OCI-LY3 (cell line): ENCODE measurements around the gene TMEM213.

ENCODE experiments used
- H2AFZ ChIP-seq: fragments of 200-600, 300-600 bp; shearing (Covaris generic); 2 replicates; pipeline ENCODE4 v1.6.0; 2014; ENCODE audit warnings: antibody characterized with exemption, low read depth, low read length
- H3K27ac ChIP-seq: fragments of 200-600, 300-600 bp; sonication (generic); 2 replicates; pipeline ENCODE4 v1.5.1; 2014; ENCODE audit warnings: mild to moderate bottlenecking, low read length, moderate library complexity, mixed read lengths
- H3K27me3 ChIP-seq: fragments of 200-600, 300-600 bp; sonication (generic); 2 replicates; pipeline ENCODE4 v1.6.1; 2014; ENCODE audit warnings: low read depth, low read length, mixed read lengths
- H3K36me3 ChIP-seq: fragments of 200-600, 300-600 bp; sonication (generic); replicated peaks from 2 replicates; pipeline ENCODE3; 2014; ENCODE audit warnings: low read depth, low read length, mixed read lengths
- H3K4me1 ChIP-seq: fragments of 300-600, 200-600 bp; sonication (generic); 2 replicates; pipeline ENCODE4 v1.6.1; 2014; ENCODE audit warnings: low read length, mixed read lengths
- H3K4me2 ChIP-seq: fragments of 200-600, 300-600 bp; sonication (generic); 2 replicates; pipeline ENCODE4 v1.6.1; 2014; ENCODE audit warnings: low read length, mixed read lengths
- H3K4me3 ChIP-seq: fragments of 300-600, 200-600 bp; sonication (generic); 2 replicates; pipeline ENCODE4 v1.5.1; 2014; ENCODE audit warnings: antibody characterized with exemption, mild to moderate bottlenecking, low read length, moderate library complexity
- H3K79me2 ChIP-seq: fragments of 300-600, 200-600 bp; shearing (Covaris generic); 2 replicates; pipeline ENCODE4 v1.6.1; 2014; ENCODE audit warnings: mild to moderate bottlenecking, low read length, mixed read lengths
- H3K9ac ChIP-seq: fragments of 300-600, 200-600 bp; shearing (Covaris generic); 2 replicates; pipeline ENCODE4 v1.6.0; 2014; ENCODE audit warnings: mild to moderate bottlenecking, low read length, moderate library complexity
- H3K9me3 ChIP-seq: fragments of 200-600, 300-600 bp; shearing (Covaris generic); 2 replicates; pipeline ENCODE4 v1.6.1; 2014; ENCODE audit warnings: low read length, mixed read lengths; ENCODE audit not compliant: insufficient read depth
- H4K20me1 ChIP-seq: fragments of 200-600, 300-600 bp; sonication (generic); 2 replicates; pipeline ENCODE4 v1.6.1; 2016; ENCODE audit warnings: low read length, mixed read lengths; ENCODE audit not compliant: insufficient read depth
- EZH2phosphoT487 ChIP-seq: fragments of 200-600 bp; shearing (Covaris generic); IDR thresholded peaks from 2 replicates; pipeline ENCODE4 v1.6.1; 2018; ENCODE audit warnings: antibody characterized with exemption, mixed run types, low read depth
- TF ChIP-seq, protein P1 (sequence below): fragments of 200-600, 300-600 bp; sonication (generic); IDR thresholded peaks from 2 replicates; pipeline ENCODE4 v1.5.1; 2014; ENCODE audit warnings: antibody characterized with exemption, low read length, low read depth

Gene TMEM213

GRCh38 chr7:138798836-138799235 is 1.0 kb downstream of the TMEM213 start:
- no peak overlapping the region for H3K4me3 ChIP-seq
- H3K4me2 ChIP-seq = no peak overlapping the region
- H3K27me3 ChIP-seq = no peaks in the 10 kb centered on the region
- H2AFZ ChIP-seq = no peak overlapping the region
- no peak overlapping the region for H3K9ac ChIP-seq
- H3K36me3 ChIP-seq = no peaks in the 10 kb centered on the region
- no peaks in the 10 kb centered on the region for H3K4me1 ChIP-seq
- no peak for TF ChIP-seq EZH2phosphoT487
- TF ChIP-seq, protein P1, sequence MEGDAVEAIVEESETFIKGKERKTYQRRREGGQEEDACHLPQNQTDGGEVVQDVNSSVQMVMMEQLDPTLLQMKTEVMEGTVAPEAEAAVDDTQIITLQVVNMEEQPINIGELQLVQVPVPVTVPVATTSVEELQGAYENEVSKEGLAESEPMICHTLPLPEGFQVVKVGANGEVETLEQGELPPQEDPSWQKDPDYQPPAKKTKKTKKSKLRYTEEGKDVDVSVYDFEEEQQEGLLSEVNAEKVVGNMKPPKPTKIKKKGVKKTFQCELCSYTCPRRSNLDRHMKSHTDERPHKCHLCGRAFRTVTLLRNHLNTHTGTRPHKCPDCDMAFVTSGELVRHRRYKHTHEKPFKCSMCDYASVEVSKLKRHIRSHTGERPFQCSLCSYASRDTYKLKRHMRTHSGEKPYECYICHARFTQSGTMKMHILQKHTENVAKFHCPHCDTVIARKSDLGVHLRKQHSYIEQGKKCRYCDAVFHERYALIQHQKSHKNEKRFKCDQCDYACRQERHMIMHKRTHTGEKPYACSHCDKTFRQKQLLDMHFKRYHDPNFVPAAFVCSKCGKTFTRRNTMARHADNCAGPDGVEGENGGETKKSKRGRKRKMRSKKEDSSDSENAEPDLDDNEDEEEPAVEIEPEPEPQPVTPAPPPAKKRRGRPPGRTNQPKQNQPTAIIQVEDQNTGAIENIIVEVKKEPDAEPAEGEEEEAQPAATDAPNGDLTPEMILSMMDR = no peak
- no peaks in the 10 kb centered on the region for H4K20me1 ChIP-seq
- H3K9me3 ChIP-seq = no peaks in the 10 kb centered on the region
- no peaks in the 10 kb centered on the region for H3K79me2 ChIP-seq
- H3K27ac ChIP-seq = no peak overlapping the region

DNA sequence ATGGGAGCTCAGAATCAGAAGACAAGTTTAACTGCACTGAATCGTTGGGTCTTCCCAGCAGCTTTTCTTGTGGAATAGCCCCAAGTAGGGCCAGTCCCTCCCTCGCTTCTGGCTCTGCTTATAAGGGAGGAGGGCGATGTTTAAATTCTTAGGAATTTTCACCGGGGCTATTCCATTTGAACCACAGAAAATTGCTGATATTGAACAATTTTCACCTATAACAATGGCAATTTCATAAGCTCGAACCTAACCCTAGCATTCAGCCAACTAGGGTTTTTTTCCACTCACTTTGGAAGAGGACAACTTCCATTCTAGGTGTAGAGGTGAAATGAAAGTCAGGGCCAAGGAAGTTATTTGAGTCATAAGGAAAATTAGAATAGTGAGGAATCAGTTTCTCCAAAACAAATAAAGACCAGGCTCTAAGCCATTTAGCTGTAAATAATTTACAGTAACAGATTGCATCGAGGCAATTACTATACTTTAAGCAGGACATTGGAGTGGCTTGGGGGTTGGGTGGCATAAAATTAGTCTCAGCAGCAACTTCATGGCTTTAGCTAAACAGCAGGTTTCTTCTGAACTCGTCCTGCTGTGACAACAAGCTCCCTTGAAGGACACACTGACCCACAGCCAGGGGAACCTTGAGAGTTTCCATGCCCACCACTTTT is 1.7 kb downstream of the TMEM213 start:
- H3K4me3 ChIP-seq = no peak overlapping the region
- no peaks in the 10 kb centered on the region for H4K20me1 ChIP-seq
- TF ChIP-seq, protein P1 = no peak
- TF ChIP-seq EZH2phosphoT487 = no peak
- no peaks in the 10 kb centered on the region for H3K9me3 ChIP-seq
- no peaks in the 10 kb centered on the region for H3K27me3 ChIP-seq
- H2AFZ ChIP-seq = no peak overlapping the region
- no peak overlapping the region for H3K9ac ChIP-seq
- no peak overlapping the region for H3K4me2 ChIP-seq
- H3K79me2 ChIP-seq = no peaks in the 10 kb centered on the region
- no peak overlapping the region for H3K27ac ChIP-seq
- H3K4me1 ChIP-seq = no peaks in the 10 kb centered on the region
- no peaks in the 10 kb centered on the region for H3K36me3 ChIP-seq

GRCh38 chr7:138801256-138801655 is 3.5 kb downstream of the TMEM213 start:
- Histone ChIP-seq H3K4me3 (no peak overlapping the region), H3K27me3 (no peaks in the 10 kb centered on the region), H3K4me1 (no peaks in the 10 kb centered on the region)

DNA sequence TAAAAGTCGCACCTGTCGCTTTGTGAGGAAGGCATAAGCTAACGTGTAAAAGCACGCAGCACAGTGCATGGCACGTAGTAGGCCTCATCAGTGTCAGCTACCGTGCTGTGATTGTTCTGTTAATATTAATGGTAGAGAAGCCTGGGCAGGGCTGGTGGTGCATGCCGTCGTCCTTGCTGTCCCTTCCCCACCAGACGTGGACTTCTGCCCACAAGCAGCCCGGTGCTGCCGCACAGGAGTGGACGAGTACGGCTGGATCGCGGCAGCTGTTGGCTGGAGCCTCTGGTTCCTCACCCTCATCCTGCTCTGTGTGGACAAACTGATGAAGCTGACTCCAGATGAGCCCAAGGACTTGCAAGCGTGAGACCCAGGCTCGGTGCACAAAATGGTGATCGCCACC is 4.9 kb downstream of the TMEM213 start:
- no peak overlapping the region for H2AFZ ChIP-seq
- no peaks in the 10 kb centered on the region for H3K79me2 ChIP-seq
- no peaks in the 10 kb centered on the region for H3K4me1 ChIP-seq
- H4K20me1 ChIP-seq = no peaks in the 10 kb centered on the region
- H3K36me3 ChIP-seq = no peaks in the 10 kb centered on the region
- TF ChIP-seq, protein P1 = no peak
- no peak for TF ChIP-seq EZH2phosphoT487
- no peak overlapping the region for H3K4me3 ChIP-seq
- H3K4me2 ChIP-seq = no peak overlapping the region
- H3K27me3 ChIP-seq = no peaks in the 10 kb centered on the region
- no peak overlapping the region for H3K27ac ChIP-seq
- no peak overlapping the region for H3K9ac ChIP-seq
- no peaks in the 10 kb centered on the region for H3K9me3 ChIP-seq

More at GRCh38 chr7:138801256-138801655, 3.5 kb downstream of the TMEM213 start:
- no peaks in the 10 kb centered on the region for H3K9me3 ChIP-seq
- H3K79me2 ChIP-seq = no peaks in the 10 kb centered on the region
- no peak overlapping the region for H3K9ac ChIP-seq
- no peaks in the 10 kb centered on the region for H3K36me3 ChIP-seq
- no peaks in the 10 kb centered on the region for H4K20me1 ChIP-seq
- H3K4me2 ChIP-seq = no peak overlapping the region
- no peak overlapping the region for H2AFZ ChIP-seq
- TF ChIP-seq, protein P1 = no peak
- no peak overlapping the region for H3K27ac ChIP-seq
